Measurements from ENCODE around the gene PIP5K1C.

PIP5K1C gene

DNA sequence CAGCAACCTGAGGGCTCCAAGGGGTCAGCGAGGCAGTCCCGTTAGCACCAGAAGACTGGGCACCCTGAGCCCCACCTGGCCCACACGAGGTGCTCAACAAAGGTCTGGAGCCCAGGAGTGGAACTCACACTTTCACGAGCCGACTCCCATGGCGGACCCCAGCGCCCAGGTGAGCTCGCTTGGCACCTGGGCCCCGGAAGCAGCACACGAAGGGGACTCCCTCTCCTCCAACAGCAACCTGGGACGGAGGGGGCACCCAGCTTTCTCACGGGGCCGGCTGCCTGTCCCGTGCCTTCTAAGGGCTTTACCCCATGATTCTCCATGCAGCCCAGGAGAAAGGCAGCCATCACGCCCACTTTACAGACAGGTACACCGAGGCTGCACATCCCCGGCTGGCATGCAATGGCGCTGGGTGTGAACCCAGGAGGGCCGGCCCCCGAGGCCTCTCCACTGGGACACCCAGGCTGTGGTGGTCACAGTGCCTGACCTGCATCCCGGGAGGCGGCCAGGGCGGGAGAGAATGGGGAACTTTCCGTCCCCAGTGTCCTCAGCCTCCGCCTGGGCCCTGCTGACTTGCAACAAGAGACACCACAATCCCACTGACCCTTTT, 5.0 kb downstream of the PIP5K1C start:
- Histone ChIP-seq H3K4me1 (ENCODE audit: control insufficient read depth in 1 of 2, insufficient read depth in 1 of 2, low read depth in 1 of 2, low read length in 1 of 2) (peaks cover 11 to 15% of the 10 kb centered on the region in 2 experiments), H3K27me3 (no peaks in the 10 kb centered on the region), H3K36me3 (peaks cover 14% of the 10 kb centered on the region), H3K4me3 (ENCODE audit: low read depth in 1 of 2, low read length in 1 of 2) (no peak overlapping the region), H3K9me3 (no peaks in the 10 kb centered on the region), H3K27ac (no peak overlapping the region)
- TF ChIP-seq, protein P1, sequence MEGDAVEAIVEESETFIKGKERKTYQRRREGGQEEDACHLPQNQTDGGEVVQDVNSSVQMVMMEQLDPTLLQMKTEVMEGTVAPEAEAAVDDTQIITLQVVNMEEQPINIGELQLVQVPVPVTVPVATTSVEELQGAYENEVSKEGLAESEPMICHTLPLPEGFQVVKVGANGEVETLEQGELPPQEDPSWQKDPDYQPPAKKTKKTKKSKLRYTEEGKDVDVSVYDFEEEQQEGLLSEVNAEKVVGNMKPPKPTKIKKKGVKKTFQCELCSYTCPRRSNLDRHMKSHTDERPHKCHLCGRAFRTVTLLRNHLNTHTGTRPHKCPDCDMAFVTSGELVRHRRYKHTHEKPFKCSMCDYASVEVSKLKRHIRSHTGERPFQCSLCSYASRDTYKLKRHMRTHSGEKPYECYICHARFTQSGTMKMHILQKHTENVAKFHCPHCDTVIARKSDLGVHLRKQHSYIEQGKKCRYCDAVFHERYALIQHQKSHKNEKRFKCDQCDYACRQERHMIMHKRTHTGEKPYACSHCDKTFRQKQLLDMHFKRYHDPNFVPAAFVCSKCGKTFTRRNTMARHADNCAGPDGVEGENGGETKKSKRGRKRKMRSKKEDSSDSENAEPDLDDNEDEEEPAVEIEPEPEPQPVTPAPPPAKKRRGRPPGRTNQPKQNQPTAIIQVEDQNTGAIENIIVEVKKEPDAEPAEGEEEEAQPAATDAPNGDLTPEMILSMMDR (IDR thresholded peaks at IDR 0.05): no peak

DNA sequence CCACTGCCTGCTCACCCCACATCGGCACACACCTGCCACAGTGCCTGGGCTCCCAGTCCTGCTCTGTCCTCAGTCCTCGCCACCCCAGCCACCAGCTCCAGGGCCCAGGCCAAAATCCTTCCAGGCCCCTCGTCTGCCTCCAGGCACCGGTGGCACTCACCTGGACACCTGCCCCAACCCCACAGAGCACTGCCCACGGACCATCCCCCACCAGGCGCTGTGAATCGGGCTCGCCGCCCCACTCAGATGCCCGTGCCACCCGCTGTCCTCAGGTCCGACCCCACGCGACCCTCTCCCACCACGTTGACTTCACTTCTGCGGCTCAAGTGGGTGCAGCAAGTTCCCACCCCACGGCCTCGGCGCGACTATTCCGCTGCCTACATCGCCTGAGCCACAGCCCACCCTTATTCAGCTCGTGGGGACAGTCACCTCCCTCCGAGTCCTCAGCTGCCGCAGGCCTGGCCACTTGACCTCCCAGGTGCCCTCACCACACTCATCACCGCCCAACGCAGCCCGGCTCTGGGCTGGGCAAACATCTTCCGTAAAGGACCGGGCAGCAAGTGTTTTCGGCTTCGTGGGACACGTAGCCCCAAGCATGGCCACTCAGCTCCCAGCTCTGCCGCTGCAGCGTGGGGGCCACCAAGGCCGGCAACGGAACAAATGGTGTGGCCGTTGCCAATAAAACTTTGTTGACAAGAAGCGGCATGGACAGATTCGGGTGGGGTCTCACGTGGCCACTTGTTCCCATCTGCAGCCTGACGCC, 5.7 kb downstream of the PIP5K1C start:
- peaks cover 7 to 13% of the 10 kb centered on the region in 2 experiments for H3K4me1 ChIP-seq (ENCODE audit: control insufficient read depth in 1 of 2, insufficient read depth in 1 of 2, low read depth in 1 of 2, low read length in 1 of 2)
- H3K4me3 ChIP-seq (ENCODE audit: low read depth in 1 of 2, low read length in 1 of 2): no peak overlapping the region
- TF ChIP-seq, protein P1 (IDR thresholded peaks at IDR 0.05): no peak
- no peaks in the 10 kb centered on the region for H3K27me3 ChIP-seq
- H3K36me3 ChIP-seq: peaks cover 14% of the 10 kb centered on the region
- no peak overlapping the region for H3K27ac ChIP-seq
- H3K9me3 ChIP-seq: no peaks in the 10 kb centered on the region

DNA sequence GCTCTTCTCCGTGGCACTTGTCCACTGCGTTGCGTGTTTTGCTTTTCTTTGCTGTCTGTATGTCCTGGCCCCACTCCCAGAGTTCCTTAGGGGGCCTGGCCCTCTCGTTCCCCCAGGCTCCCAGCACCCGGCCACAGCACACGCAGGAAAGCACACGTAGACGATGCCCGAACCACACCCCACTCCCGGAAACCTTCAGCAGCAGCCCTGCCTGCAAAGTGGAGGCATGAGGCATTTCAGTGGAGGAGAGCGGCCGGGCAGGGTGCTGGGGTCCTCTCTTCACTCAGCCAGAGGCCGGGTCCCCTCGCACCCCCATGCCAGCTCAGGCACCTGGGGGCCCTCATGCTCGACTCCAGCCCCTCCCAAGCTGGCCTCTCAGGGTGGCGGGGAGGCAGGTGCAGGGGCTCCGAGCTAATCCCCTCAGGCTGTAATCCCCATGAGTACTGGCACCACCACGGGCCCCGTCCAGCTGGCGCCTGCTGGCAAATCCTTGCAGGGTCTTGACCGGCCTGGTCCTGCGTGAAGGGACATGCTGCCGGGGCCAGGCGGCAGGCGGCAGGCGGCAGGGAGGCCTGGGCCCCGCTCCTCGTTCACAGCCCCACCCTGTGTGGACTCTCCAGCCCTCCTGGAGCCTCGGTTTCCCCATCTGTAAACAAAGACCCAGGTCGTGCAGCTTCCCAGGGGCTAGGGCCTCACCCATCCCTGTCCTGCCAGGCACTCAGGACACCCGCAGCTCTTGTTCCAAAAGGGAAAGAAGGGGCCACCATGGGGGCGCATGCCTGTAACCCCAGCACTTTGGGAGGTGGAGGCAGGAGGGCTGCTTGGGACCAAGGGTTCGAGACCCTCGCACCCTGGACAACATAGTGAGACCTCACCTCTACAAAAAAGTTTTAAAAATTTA, 7.0 kb downstream of the PIP5K1C start:
- peaks cover 2 to 3% of the 10 kb centered on the region in 2 experiments for H3K4me1 ChIP-seq (ENCODE audit: control insufficient read depth in 1 of 2, insufficient read depth in 1 of 2, low read depth in 1 of 2, low read length in 1 of 2)
- TF ChIP-seq, protein P1 (IDR thresholded peaks at IDR 0.05): no peak
- peaks cover 8% of the 10 kb centered on the region for H3K27me3 ChIP-seq
- H3K9me3 ChIP-seq: no peaks in the 10 kb centered on the region
- no peak overlapping the region for H3K27ac ChIP-seq
- H3K36me3 ChIP-seq: peaks cover 14% of the 10 kb centered on the region
- no peak overlapping the region for H3K4me3 ChIP-seq (ENCODE audit: low read depth in 1 of 2, low read length in 1 of 2)

DNA sequence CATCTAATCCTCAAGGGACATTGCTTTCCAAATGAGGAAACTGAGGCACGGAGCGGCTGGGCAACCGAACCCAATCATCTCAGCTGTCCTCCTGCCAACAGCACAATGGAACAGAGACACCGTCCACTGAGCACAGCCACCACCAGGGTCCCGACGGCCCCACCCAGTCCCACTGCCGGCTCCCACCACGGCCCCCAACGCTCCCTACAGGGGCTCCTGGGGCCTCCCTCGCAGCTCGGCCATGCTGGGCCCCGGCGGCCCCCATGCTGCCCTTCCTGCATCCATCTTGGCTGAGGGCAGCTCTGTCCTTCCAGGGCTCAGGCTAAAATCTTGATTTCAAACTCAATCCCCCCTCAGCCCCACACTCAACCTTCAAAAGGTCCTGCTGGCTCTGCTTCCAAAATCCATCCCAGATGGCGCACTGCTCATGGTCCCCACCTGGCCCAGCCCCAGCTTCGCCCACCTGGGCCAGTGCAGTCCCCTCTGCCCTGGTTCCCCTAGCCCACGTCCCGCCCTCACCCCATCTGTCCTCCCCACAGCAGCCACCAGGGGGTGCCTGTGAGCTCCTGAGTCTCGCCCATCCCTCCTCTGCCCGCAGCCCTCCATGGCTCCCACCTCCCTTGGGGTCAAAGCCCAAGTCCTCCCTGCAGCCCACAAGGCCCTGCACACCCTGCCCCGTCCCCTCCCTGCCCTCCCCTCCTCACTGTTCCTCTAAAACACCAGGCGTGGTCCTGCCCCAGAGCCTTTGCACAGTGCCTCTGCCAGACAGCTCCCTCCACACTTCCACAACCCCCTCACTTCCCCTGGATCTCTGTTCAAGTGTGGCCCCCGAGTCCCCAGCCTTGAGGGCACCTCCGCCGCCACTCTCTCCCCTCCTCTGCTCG, 7.9 kb downstream of the PIP5K1C start:
- Histone ChIP-seq H3K36me3 (peaks cover 14% of the 10 kb centered on the region), H3K4me1 (ENCODE audit: control insufficient read depth in 1 of 2, insufficient read depth in 1 of 2, low read depth in 1 of 2, low read length in 1 of 2) (peaks cover 10 to 12% of the 10 kb centered on the region in 2 experiments), H3K9me3 (no peaks in the 10 kb centered on the region), H3K27me3 (peaks cover 17% of the 10 kb centered on the region), H3K4me3 (ENCODE audit: low read depth in 1 of 2, low read length in 1 of 2) (no peak overlapping the region), H3K27ac (no peak overlapping the region)
- TF ChIP-seq, protein P1 (IDR thresholded peaks at IDR 0.05): peak; percentile 74

DNA sequence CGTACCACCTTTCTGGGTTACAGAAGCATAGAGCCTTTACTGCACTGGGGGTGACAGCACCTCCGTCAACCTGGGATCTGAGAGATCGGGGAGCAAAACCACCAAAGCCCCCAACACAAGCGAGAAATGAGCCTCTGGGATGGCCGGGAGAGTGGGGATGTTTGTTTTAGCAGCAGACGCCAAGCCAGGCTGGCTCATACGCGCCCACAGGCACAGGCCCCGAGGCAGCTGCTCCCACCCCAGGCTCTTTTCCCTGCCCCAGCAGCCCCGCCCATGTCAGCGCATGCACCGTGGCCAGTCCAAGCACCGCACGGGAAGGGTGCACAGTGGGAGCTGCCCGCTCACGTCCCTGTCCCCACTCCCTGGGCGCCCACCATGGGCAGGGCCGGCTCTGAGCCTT, 8.5 kb downstream of the PIP5K1C start:
- TF ChIP-seq, protein P1 (IDR thresholded peaks at IDR 0.05): no peak
- peaks cover 21% of the 10 kb centered on the region for H3K27me3 ChIP-seq
- peaks cover 14% of the 10 kb centered on the region in 2 experiments for H3K4me1 ChIP-seq (ENCODE audit: control insufficient read depth in 1 of 2, insufficient read depth in 1 of 2, low read depth in 1 of 2, low read length in 1 of 2)
- H3K36me3 ChIP-seq: peaks cover 14% of the 10 kb centered on the region
- no peaks in the 10 kb centered on the region for H3K9me3 ChIP-seq
- no peak overlapping the region for H3K27ac ChIP-seq
- no peak overlapping the region for H3K4me3 ChIP-seq (ENCODE audit: low read depth in 1 of 2, low read length in 1 of 2)
